ENCODE results near the gene ZNF273.

DNA sequence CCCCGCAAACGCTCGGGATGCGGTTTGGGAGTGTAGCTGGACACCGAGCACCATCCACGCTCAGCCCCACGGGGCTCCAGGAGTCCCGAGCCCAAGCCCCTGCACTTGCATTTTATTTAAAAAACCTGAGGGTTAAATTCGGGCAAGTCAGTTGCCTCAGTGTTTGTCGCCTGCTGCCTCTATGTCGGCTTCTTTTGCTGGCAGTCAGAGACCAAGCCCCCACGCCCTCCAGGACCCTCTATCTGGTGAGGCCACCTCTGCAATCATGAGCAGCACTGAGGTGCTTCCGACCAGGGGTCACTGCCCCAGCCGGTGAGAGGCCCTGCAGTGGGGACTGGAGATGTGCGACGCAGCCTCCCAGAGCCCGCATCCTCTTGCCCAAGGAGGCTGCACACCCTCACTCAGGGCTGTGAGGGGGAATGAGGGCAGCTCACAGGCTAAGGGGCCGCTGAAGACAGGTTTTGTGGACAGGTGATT is 13.3 kb upstream of the ZNF273 start:
- no peak for TF ChIP-seq POLR2A (IDR thresholded peaks at IDR 0.05; ENCODE audit: low read length)
- TF ChIP-seq GATA1 (IDR thresholded peaks at IDR 0.05; ENCODE audit: low read depth, low read length), result no peak

All from erythroblast (primary cell).